ENCODE results near the gene TUT1.
"Not testable (repeated sequence)": the region's sequence is repeated elsewhere in the genome, so short reads cannot be mapped to it uniquely, and the experiment has no call there.

The TUT1 gene

GRCh38 chr11:62553080-62553838 is 38.1 kb downstream of the TUT1 start:
- Histone ChIP-seq H3K36me3 (ENCODE audit: control insufficient read depth, insufficient read depth, low read length) (no peaks in the 10 kb centered on the region), H3K4me3 (ENCODE audit: low read depth, low read length) (peak overlapping the region; percentile 23), H3K27me3 (ENCODE audit: control insufficient read depth, insufficient read depth, low read length) (no peaks in the 10 kb centered on the region), H3K4me2 (ENCODE audit: low read length) (peak overlapping the region; percentile 57), H3K27ac (peak overlapping the region; percentile 98), H3K9ac (no peak overlapping the region), H2AFZ (peak overlapping the region; percentile 84), H3K9me3 (ENCODE audit: control insufficient read depth, low read length) (no peaks in the 10 kb centered on the region), H3K4me1 (peaks cover 44% of the 10 kb centered on the region), H3K79me2 (no peaks in the 10 kb centered on the region)
- TF ChIP-seq, protein P1, sequence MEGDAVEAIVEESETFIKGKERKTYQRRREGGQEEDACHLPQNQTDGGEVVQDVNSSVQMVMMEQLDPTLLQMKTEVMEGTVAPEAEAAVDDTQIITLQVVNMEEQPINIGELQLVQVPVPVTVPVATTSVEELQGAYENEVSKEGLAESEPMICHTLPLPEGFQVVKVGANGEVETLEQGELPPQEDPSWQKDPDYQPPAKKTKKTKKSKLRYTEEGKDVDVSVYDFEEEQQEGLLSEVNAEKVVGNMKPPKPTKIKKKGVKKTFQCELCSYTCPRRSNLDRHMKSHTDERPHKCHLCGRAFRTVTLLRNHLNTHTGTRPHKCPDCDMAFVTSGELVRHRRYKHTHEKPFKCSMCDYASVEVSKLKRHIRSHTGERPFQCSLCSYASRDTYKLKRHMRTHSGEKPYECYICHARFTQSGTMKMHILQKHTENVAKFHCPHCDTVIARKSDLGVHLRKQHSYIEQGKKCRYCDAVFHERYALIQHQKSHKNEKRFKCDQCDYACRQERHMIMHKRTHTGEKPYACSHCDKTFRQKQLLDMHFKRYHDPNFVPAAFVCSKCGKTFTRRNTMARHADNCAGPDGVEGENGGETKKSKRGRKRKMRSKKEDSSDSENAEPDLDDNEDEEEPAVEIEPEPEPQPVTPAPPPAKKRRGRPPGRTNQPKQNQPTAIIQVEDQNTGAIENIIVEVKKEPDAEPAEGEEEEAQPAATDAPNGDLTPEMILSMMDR (IDR thresholded peaks at IDR 0.05), result no peak

DNA sequence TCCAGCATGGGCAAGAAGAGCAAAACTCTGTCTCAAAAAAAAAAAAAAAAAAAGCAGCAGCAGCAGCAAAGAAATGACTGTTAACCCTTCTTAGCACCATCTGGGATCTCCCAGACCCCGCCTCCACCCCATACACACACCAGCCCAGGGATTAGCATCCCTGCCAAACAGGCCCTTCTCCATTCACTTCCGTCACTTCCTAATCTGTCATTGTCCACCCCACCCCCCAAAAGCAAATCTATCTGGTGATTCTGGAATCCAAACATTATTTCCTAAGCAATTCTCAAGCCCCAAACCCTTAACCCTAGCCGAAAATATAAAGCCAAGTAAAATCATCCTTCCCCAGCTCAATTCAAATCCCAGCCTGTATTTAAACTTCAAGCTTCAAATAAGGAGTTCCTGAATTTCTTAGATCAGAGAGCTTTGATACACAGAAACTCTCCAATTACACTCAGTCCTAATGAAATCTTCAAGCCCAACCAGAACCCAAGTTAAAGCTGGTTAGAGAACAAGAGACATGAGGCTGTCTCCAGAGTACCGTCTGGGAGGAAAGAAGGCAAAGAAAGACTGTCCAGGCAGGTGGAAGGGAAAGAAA is 38.7 kb downstream of the TUT1 start:
- peak overlapping the region; percentile 98 for H3K27ac ChIP-seq
- TF ChIP-seq, protein P1 (IDR thresholded peaks at IDR 0.05), result no peak
- peaks cover 43% of the 10 kb centered on the region for H3K4me1 ChIP-seq
- H3K36me3 ChIP-seq (ENCODE audit: control insufficient read depth, insufficient read depth, low read length), result no peaks in the 10 kb centered on the region
- H2AFZ ChIP-seq, result peak overlapping the region; percentile 84
- H3K9ac ChIP-seq, result no peak overlapping the region
- no peaks in the 10 kb centered on the region for H3K79me2 ChIP-seq
- H3K4me2 ChIP-seq (ENCODE audit: low read length), result peak overlapping the region; percentile 57
- no peaks in the 10 kb centered on the region for H3K9me3 ChIP-seq (ENCODE audit: control insufficient read depth, low read length)
- peak overlapping the region; percentile 23 for H3K4me3 ChIP-seq (ENCODE audit: low read depth, low read length)
- no peaks in the 10 kb centered on the region for H3K27me3 ChIP-seq (ENCODE audit: control insufficient read depth, insufficient read depth, low read length)

GRCh38 chr11:62550478-62550877 is 40.8 kb downstream of the TUT1 start:
- H3K79me2 ChIP-seq; H3K27ac ChIP-seq; H2AFZ ChIP-seq; H3K9me3 ChIP-seq (ENCODE audit: control insufficient read depth, low read length); H3K27me3 ChIP-seq (ENCODE audit: control insufficient read depth, insufficient read depth, low read length); H3K9ac ChIP-seq; H3K4me3 ChIP-seq (ENCODE audit: low read depth, low read length); H3K4me2 ChIP-seq (ENCODE audit: low read length); H3K36me3 ChIP-seq (ENCODE audit: control insufficient read depth, insufficient read depth, low read length): not testable (repeated sequence)
- H3K4me1 ChIP-seq, result peaks cover 27% of the 10 kb centered on the region

- no peak overlapping the region for H3K9ac ChIP-seq
Measured at GRCh38 chr11:62548545-62549335, 42.6 kb downstream of the TUT1 start.

More at GRCh38 chr11:62548545-62549335, 42.6 kb downstream of the TUT1 start:
- Histone ChIP-seq H3K36me3 (ENCODE audit: control insufficient read depth, insufficient read depth, low read length) (no peaks in the 10 kb centered on the region), H3K4me3 (ENCODE audit: low read depth, low read length) (no peak overlapping the region), H2AFZ (no peak overlapping the region), H3K27me3 (ENCODE audit: control insufficient read depth, insufficient read depth, low read length) (no peaks in the 10 kb centered on the region), H3K79me2 (peaks cover 3% of the 10 kb centered on the region), H3K27ac (no peak overlapping the region), H3K4me1 (peaks cover 11% of the 10 kb centered on the region), H3K4me2 (ENCODE audit: low read length) (no peak overlapping the region), H3K9me3 (ENCODE audit: control insufficient read depth, low read length) (no peaks in the 10 kb centered on the region)
- TF ChIP-seq, protein P1 (IDR thresholded peaks at IDR 0.05), result no peak
